Esophagus (tissue), 2 donors: ENCODE measurements around the gene ZGPAT. TPM values are rescaled to one million over a fixed set of nuclear protein-coding genes. Genes with fewer than 3 reads are reported as not detected.
"Not testable (repeated sequence)": the region's sequence is repeated elsewhere in the genome, so short reads cannot be mapped to it uniquely, and the experiment has no call there.

Experiments used
- H3K27ac ChIP-seq, 2 donors: one replicate each; pipeline ENCODE4 v1.5.1; 2013; ENCODE audit warnings: low read depth in 2 of 2, mild to moderate bottlenecking in 2 of 2, inconsistent platforms in 1 of 2, low read length in 1 of 2, moderate library complexity in 1 of 2
- H3K27me3 ChIP-seq, 2 donors: one replicate each; pipeline ENCODE4 v1.6.1; 2013; ENCODE audit warnings: low read length in 2 of 2, control low read depth in 1 of 2, mild to moderate bottlenecking in 1 of 2; ENCODE audit not compliant: insufficient read depth in 2 of 2, control insufficient read depth in 1 of 2
- H3K36me3 ChIP-seq, 2 donors: one replicate each; pipeline ENCODE4 v1.6.1; 2013; ENCODE audit warnings: low read length in 1 of 2; ENCODE audit not compliant: control insufficient read depth in 2 of 2, insufficient read depth in 2 of 2
- H3K4me1 ChIP-seq, 2 donors: one replicate each; pipeline ENCODE4 v1.6.1; 2013; ENCODE audit warnings: low read length in 1 of 2; ENCODE audit not compliant: control insufficient read depth in 2 of 2, insufficient read depth in 2 of 2
- H3K4me3 ChIP-seq, 2 donors: one replicate each; pipeline ENCODE4 v1.5.1; 2013; ENCODE audit warnings: low read length in 2 of 2, mild to moderate bottlenecking in 2 of 2, low read depth in 1 of 2, moderate library complexity in 1 of 2
- H3K9me3 ChIP-seq, 2 donors: one replicate each; pipeline ENCODE4 v1.6.1; 2013; ENCODE audit warnings: mild to moderate bottlenecking in 2 of 2, low read depth in 1 of 2, low read length in 1 of 2, moderate library complexity in 1 of 2; ENCODE audit not compliant: control insufficient read depth in 2 of 2, insufficient read depth in 1 of 2
- WGBS, 2 donors: extraction: QIAGEN DNeasy Blood & Tissue Kit; methylation state at CpG; one replicate each; pipeline ENCODE4 v1.1.7; 2013; 5-methylcytosine and 5-hydroxymethylcytosine counted together
- polyA plus RNA-seq, 2 donors: library from polyadenylated mRNA; stranded (reverse); fragments of 200-250 nt; gene quantifications; one replicate each; pipeline ENCODE4 v1.2.3, GENCODE V29; 2013
- donor health status: healthy with polysubstance abuse.
- donor health status: Bipolar disorder and iron deficiency.

ZGPAT gene
- polyA plus RNA-seq, 2 donors = 24.4 to 38.9 TPM

DNA sequence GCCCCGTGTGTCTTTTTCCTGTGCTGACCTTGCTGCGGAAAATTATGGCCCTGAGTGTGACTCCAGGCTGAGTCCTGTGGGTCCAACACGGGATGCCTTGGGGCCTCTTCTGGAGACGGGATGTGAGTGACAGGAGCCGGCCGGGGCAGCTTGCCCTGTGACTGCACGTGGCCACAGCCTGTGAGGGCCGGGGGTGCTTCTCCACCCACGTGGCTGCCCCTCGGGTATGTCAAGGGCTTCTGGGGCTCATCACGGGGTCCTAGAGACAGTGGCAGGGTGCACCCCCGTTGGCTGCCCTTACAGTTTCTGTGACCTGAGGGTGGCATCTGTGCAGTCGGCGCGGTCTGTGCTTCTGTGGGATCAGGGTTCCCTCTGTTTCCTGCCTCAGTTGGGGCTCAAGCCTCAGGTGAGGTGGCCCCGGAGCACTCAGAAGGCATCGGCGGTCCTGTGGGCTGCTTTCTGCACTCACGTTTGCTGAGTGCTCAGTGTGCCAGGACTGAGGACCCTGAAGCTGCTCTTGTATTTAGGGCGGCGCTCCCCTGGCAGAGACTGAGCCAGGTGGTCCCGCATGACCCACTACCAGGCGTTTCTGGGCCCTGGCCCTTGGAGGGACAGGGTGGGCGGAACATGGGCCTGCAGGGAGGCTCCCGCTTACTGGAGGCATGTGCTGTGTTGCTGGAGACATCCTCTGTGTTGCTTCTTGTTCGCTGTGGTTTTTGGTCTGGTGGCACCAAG, 44.3 kb upstream of the ZGPAT start:
- Histone ChIP-seq H3K4me3 (no peak overlapping the region), H3K9me3 (no peaks in the 10 kb centered on the region), H3K36me3 (peaks cover 6 to 51% of the 10 kb centered on the region in 2 donors), H3K4me1 (peaks cover 0 to 8% of the 10 kb centered on the region in 2 donors), H3K27me3 (no peaks in the 10 kb centered on the region), H3K27ac (no peak overlapping the region)
- 93% methylated on average over 26 of the region's 26 CpGs for WGBS, 2 donors

DNA sequence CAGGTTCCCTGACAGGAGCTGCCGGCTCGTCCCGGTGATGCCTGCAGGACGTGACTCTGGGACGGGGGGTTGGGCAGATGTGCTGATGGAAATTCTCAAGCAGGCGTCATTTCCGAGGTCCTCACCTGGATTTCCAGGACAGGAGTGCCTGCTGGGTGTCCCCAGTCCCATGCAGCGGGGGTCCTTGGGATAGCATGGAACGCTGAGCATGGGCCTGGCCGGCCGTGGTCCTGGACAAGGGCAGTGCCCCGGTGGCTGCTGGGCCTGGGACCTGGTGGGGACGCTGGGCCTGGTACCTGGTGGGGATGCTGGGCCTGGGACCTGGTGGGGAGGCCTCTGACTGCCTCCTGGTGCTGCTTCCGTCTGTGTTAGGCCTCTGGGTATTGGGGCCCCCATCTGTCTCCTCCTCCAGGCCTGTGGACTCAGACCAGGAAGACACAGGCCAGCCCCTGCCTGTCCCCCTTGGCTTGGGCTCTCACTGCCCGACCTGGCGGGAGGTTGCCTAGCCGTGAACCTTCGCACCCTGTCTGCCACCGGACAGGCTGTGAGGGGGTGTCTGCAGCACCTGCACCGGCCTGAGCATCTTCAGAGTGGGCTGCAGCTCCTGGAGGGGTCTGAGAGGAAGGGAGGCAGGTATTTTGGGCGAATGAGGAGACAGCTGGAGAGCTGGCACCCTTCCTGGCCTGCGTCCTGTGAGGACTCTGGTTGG, 43.5 kb upstream of the ZGPAT start:
- WGBS, 2 donors = 89 to 90% methylated on average over 22 of the region's 22 CpGs
- Histone ChIP-seq H3K27me3 (no peaks in the 10 kb centered on the region), H3K4me1 (peaks cover 0 to 2% of the 10 kb centered on the region in 2 donors), H3K9me3 (no peaks in the 10 kb centered on the region), H3K27ac (no peak overlapping the region), H3K36me3 (peaks cover 9 to 55% of the 10 kb centered on the region in 2 donors), H3K4me3 (no peak overlapping the region)

DNA sequence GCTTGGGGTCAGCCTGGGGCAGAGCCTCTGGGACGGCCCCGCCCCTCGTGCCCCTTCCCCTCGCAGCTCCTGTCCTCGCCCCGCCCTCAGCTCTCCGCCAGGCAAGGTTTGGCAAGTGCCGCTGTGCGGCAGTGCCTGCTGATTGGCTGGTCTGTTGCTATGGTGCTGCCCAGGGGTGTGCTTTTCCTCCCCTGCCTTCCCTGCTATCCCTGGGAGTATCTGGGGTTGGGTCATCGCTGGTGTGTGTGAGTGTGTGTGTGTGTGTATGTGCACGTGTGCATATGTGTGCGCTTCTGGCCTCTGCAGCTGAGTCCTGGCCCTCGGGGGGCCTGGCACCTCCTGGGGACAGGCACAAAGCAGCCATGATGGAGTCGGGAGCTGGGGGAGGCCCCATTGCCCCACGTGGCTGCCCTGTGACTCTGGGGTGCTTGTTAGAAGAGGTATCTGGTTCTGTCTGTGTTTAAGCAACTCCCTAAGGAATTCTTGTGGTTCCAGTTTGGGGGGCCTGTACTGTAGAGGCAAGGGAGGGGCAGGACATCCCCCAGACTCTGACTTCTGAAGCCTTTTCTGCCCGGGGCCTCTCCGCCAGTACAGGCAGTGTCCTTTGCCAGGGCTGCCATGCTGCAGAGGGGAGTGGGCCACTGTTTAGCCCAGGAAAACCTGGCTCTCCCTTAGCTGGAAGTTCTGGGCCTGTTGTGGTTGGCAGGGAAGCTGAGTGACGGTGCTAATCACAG, 42.8 kb upstream of the ZGPAT start:
- Histone ChIP-seq H3K36me3 (peaks cover 9 to 55% of the 10 kb centered on the region in 2 donors), H3K4me3 (no peak overlapping the region), H3K27me3 (no peaks in the 10 kb centered on the region), H3K27ac (no peak overlapping the region), H3K9me3 (no peaks in the 10 kb centered on the region), H3K4me1 (no peaks in the 10 kb centered on the region)
- WGBS, 2 donors = 73 to 76% methylated on average over 16 to 18 of the region's 18 CpGs

DNA sequence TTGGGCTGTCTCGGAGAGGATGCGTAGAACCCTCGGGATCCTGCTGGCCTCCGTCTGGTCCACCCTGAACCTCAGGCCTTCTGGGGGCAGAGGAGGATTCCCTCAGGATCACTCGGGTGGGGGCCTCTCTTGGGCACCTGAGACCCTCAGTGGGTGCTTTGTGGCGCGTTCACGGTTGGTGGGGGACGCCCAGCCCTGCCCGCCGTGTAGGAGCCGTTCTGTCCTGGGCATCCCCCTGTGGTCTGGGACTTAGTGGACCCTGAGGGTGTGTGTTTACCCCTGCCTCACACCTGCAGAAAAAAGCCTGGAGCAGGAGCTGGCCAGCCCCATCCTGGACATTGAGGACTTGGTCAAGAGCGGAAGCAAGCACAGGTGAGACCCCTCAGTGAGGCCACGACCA, 42.1 kb upstream of the ZGPAT start:
- no peak overlapping the region for H3K27ac ChIP-seq
- no peaks in the 10 kb centered on the region for H3K27me3 ChIP-seq
- H3K4me3 ChIP-seq = no peak overlapping the region
- WGBS, 2 donors = 94 to 95% methylated on average over 14 of the region's 14 CpGs
- H3K9me3 ChIP-seq = no peaks in the 10 kb centered on the region
- no peaks in the 10 kb centered on the region for H3K4me1 ChIP-seq
- H3K36me3 ChIP-seq = peaks cover 9 to 55% of the 10 kb centered on the region in 2 donors

DNA sequence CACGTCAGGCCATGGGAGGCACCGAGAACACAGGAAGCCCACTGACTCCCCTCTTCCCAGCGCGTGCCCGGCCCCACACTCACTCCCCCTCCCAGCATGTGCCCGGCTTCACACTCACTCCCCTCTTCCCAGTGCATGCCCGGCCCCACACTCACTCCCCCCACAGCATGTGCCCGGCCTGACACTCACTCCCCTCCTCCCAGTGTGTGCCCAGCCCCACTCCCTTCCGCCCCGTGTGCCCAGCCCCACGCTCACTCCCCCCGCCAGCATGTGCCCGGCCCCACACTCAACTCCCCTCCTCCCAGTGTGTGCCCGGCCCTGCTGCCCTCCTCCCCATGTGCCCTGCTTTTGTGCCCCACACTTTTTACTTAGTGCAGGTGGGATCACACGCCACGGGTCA, 40.0 kb upstream of the ZGPAT start:
- H3K9me3 ChIP-seq = no peaks in the 10 kb centered on the region
- H3K4me3 ChIP-seq = no peak overlapping the region
- WGBS, 2 donors = 93 to 94% methylated on average over 16 of the region's 16 CpGs
- H3K36me3 ChIP-seq = peaks cover 5 to 45% of the 10 kb centered on the region in 2 donors
- no peaks in the 10 kb centered on the region for H3K27me3 ChIP-seq
- H3K27ac ChIP-seq = no peak overlapping the region
- H3K4me1 ChIP-seq = no peaks in the 10 kb centered on the region

DNA sequence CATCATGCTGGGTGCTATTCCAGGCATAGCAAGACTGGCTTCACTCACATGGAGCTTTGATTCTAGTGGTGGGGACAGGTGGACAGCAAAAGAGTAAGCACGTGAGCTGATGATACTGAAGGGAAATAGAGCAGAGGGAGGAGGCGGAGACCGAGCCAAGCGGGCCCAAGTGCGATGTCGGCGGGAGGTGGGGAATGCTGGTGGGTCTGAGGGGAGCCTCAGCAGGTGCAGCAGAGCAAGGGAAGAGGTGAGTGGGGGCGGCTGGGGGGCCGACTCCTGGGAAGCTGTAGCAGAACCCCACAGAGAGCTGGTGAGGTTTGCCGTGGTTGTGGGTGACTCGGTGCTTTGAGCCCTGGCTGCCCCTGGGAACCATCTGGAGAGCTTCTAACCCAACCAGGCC, 39.5 kb upstream of the ZGPAT start:
- 96% methylated on average over 11 of the region's 11 CpGs for WGBS, 2 donors
- Histone ChIP-seq H3K27me3 (no peaks in the 10 kb centered on the region), H3K4me1 (no peaks in the 10 kb centered on the region), H3K27ac (no peak overlapping the region), H3K9me3 (no peaks in the 10 kb centered on the region), H3K36me3 (peaks cover 5 to 41% of the 10 kb centered on the region in 2 donors), H3K4me3 (no peak overlapping the region)

DNA sequence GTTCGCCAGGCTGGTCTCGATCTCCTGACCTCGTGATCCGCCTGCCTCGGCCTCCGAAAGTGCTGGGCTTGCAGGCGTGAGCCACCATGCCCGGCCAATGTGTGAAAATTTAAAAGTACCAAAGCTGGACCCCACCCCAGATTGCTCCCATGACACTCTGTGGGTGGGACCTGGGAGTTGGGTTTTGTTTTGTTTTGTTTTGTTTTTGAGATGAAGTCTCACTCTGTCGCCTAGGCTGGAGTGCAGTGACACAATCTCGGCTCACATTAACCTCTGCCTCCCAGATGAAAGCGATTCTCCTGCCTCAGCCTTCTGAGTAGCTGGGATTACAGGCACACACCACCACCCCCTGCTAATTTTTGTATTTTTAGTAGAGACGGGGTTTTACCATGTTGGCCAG, 36.1 kb upstream of the ZGPAT start:
- H3K4me3 ChIP-seq, H3K27me3 ChIP-seq, H3K27ac ChIP-seq, H3K4me1 ChIP-seq, H3K9me3 ChIP-seq: not testable (repeated sequence)
- 93 to 95% methylated on average over 12 of the region's 12 CpGs for WGBS, 2 donors
- peaks cover 10 to 32% of the 10 kb centered on the region in 2 donors for H3K36me3 ChIP-seq

DNA sequence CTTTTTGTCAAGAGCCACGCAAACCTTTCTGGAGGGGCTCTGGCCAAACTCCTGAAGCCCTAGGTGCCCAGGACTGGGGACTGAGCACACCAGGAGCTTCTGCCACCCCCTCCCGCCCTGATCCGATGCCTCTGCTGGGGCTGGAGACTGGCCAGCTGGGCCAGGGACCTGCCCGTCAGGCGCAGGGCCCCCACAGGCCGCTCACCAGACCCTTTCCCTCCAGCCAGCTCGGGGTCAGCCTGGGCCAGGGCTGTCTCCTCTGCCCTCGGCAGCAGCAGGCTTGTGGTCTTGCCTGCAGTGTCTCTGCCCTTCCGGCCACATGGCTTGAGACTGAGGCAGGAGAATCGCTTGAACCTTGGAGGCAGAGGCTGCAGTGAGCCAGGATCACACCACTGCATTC, 35.2 kb upstream of the ZGPAT start:
- no peak overlapping the region for H3K4me3 ChIP-seq
- H3K9me3 ChIP-seq = no peaks in the 10 kb centered on the region
- no peaks in the 10 kb centered on the region for H3K27me3 ChIP-seq
- no peak overlapping the region for H3K27ac ChIP-seq
- peaks cover 10 to 24% of the 10 kb centered on the region in 2 donors for H3K36me3 ChIP-seq
- H3K4me1 ChIP-seq = no peaks in the 10 kb centered on the region
- 94 to 95% methylated on average over 10 of the region's 10 CpGs for WGBS, 2 donors

DNA sequence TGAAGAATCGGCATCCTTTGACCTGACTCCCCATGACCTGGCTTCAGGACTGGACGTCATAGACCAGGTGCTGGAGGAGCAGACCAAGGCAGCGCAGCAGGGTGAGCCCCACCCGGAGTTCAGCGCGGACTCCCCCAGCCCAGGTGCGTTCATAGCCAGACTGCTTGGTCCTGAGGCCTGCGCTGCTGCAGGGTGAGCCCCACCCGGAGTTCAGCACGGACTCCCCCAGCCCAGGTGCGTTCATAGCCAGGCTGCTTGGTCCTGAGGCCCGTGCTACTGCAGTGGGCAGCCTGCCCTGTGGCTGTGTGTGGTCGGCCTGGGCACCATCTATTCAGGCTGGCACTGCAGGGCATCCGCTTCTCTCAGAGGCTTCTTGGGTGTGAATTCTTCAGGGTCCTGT, 33.9 kb upstream of the ZGPAT start:
- H3K4me3 ChIP-seq = no peak overlapping the region
- WGBS, 2 donors = 95 to 97% methylated on average over 14 of the region's 14 CpGs
- H3K9me3 ChIP-seq = no peaks in the 10 kb centered on the region
- peaks cover 4 to 17% of the 10 kb centered on the region in 2 donors for H3K36me3 ChIP-seq
- H3K27ac ChIP-seq = no peak overlapping the region
- no peaks in the 10 kb centered on the region for H3K4me1 ChIP-seq
- H3K27me3 ChIP-seq = no peaks in the 10 kb centered on the region
